SKM-1 treated with dmso at 0.1 percent for 144 hours (cell line): Measurements from ENCODE around the gene ATP13A3.

ENCODE experiments used
- DNase-seq: peaks from one replicate; lab custom pipeline; 2025; ENCODE audit not compliant: unreplicated experiment; lab: John Stamatoyannopoulos, UW

ATP13A3 gene

DNA sequence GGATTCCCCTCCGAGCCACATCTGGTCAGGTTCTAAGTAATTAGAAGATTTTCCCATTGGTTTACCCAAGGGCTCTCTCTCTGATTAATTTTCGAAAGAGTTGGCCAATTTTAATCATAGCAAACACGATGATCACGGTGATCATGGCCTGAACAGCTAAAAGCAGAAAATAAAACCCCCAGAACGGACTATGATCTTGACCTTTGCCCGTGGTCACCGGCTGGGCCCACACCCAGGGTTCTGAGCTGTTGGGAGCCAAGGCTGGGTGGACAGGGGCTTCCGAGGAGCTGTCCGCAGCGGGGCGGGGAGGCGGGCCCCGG lies 90.3 kb downstream of the ATP13A3 start:
- no peak for DNase-seq

DNA sequence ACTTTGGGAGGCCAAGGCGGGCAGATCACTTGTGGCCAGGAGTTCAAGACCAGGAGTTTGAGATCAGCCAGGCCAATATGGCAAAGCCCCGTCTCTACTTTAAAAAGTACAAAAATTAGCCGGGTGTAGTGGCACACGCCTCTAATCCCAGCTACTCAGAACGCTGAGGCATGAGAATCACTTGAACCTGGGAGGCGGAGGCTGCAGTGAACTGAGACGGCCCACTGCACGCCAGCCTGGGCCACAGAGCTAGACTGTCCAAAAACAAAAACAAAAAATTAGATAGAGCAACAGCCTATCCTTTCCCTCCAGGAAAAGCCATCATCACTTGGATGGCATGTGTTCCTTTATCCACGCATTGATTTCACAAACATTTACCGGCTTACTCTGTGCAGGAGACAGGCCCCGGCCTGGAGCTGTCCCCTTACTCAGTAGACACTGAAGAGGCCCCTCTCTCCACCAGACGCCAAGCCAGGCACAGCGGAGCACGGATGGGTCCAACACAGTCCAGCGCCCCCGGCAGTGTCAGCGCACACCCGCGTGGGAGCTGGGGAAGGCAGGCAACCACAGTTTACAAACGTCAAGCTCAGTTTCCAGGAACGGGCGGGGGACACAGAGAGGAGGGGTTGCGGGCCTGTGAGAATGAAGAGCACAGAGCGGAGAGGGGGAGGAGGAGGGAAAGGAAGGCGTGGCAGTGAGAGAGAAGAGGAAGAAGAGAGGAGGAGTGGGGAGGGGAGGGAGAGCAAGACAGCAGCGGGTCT lies 90.8 kb downstream of the ATP13A3 start:
- peak; percentile 26 for DNase-seq

DNA sequence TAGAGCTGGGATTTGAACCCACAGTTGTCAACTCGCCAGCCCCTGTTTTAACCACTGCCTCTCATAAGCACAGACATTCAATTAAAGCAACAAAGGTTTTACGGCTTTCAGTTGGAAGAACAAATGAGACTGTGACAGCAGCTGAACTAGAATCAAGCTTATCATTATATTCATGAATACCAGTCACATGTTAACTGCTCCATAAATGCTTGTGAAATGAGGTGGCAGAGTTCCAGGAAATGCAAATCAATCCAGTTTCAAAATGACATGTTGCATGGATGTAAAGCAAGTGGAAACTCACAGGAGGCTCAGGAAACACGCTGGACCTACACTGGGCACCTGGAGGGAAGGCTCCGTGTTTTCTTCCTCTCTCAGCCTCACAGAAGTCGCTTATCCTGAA lies 91.6 kb downstream of the ATP13A3 start:
- no peak for DNase-seq

DNA sequence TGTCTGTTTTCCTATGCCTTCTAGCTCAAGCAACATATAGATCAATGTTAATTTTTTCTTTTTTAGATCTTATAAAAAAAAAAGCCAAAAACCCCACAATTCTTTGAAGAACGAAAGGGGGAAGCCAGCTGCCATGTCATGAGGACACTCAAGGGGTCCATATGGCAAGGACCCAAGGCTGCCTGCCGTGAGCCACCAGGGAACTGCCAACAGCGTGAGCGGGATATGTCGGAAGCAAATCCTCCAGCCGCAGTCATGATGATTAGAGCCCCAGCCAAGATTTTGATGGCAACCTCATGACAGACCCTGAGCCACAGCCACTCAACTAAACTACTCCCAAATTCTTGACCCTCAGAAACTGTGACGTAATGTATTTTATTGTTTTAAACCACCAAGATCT lies 94.2 kb downstream of the ATP13A3 start:
- no peak for DNase-seq

DNA sequence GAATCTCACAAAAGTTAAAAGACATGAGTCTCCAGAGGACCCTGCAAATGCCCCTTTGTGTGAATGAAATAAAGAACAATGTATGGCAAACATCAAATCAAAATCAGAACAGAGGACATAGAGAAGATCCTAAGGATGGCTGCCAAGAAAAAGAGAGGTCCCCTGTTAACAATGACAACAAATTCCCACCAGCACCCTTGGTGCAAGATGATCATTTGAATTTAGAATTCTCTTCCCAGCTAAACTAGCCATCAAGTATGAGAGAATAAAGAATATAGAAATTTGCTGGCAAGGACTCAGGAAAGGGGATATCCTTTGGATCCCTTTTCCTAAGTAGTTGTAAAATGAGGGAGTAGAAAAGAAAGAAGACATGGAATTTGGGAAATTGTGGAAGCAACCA lies 96.0 kb downstream of the ATP13A3 start:
- DNase-seq = no peak

DNA sequence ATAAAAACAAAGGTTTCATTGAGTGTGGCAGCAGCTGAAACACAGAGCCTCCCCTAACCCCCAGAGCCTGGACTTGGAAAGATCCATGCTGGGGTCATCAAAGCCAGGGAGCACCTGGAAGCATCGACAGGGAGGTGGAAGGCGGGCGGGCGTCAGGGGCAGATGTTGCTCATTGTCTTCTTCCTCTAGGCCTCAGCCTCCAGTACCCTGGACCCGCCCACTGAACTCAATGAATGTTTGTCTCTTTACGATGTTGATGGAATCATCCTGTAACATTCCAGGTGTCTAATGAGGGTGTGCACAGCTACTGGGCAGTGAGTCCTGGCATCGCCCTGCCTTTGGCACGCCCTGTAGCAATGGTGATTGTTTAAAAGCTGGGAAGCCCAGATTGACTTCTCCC lies 97.5 kb downstream of the ATP13A3 start:
- no peak for DNase-seq

DNA sequence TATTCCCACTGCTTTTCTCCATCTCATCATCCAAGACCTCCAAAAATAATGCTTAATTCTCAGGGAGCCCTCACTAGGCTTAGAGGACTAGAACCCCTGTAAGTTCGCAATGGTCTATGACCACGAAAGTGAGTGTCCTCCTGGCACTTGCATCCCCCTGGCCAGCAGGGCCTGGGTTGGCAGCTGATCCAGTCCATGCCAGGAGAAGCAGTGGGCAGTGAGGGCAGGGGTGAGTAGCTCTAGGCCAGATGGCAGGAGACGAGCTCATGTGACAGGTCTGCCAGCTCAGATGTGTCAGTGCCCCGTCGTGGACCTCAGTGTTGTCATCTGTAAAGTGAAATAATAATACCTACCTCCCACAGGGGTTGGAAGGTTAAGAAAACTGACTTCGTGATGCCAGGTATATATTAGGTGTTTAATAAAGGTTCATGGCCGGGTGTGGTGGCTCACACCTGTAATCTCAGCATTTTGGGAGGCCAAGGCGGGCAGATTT lies 98.8 kb downstream of the ATP13A3 start:
- DNase-seq = no peak

DNA sequence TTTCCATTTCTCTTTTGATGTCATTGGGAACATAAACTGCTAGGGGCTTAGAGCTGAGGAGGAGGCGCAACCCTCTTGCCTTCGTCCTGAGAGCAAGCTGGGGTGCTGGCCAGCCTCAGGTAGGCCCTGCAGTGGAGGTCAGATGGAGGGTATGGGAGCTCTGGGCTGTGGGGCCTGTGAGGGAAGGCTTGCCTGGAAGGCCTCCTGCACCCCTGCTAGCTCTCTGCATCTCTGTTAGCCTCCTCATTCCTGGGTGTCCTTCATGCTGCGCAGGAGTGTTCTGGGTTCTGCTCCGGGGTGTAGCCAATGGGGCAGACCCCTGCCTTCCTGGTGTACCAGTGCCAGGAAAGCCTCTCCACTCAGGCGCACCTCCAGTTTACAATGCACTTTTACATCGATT lies 99.5 kb downstream of the ATP13A3 start:
- DNase-seq = no peak

DNA sequence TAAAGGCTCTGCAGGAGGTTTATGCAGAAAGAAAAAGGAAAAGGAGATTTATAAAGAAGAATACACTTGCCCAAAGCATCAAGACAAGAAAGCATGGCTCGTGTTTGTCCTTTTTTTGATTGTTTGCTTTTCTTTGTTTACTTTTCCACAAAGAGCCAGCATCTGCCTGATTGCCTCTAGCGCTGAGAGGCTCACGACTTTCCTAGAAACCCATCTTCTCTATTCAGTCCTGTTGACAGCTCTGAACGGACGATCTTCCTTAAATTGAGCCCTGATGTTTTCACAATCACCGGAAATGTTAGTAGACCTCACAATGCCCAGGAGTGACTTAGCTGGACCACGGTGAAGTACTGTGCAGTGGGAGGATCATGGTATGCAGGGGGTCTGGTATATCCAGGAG lies 100.2 kb downstream of the ATP13A3 start:
- no peak for DNase-seq

DNA sequence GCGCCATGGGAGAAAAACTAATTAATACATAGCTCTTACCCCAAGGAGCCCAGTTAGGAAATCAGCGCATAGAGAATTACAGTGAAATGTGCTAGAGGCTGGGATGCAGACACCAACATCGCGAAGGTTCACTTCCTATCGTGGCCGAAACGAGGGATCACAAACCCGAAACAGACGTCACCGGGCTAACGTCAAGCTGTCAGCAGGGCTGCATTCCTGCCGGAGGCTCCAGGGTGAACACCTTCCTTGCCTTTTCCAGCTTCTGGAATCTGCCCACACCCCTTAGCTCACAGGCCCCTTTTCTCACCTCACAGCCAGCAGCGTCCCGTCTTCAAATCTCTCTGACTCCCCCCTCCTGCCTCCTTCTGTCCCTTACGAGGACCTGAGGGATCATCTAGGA lies 100.7 kb downstream of the ATP13A3 start:
- DNase-seq = no peak

DNA sequence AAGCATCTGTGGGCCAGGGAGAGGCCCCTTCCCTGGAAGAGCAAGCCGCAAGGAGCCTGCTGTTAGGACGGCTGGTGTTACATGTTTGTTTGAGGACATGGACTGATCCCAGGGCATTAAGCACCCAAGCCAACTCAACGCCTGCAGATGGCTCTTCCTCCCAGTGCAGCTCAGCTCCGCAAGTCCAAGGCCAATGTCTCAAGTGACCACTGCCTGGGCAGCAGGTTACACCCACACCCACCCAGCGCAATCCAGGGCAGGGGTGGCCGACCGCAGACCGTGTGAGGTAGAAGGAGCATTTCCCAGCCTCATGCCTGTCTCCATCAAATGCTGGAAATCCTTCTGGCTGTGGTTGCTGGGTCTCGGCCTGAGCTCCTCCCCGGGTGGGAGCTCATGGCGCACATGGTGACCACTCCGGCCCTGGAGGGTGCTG lies 102.2 kb downstream of the ATP13A3 start:
- no peak for DNase-seq

DNA sequence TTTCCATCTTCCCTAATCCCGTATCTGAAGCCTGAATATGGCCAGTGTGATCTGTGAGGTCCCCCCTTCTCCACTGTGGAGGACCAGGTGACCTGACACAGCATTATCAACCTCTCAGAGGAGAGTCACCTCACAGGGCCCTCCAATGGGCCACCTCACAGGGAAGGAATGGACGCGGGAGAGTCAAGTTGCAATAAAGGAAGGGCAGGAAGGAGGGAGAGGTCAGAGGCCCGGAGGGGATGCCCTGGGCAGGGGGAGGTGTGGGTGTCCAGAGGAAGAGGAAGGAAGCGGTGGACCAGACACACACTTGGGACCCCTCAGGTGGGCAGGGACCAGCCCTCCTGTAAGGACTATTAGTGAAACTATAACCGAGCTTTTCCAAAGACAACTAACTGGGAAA lies 102.6 kb downstream of the ATP13A3 start:
- DNase-seq = no peak

DNA sequence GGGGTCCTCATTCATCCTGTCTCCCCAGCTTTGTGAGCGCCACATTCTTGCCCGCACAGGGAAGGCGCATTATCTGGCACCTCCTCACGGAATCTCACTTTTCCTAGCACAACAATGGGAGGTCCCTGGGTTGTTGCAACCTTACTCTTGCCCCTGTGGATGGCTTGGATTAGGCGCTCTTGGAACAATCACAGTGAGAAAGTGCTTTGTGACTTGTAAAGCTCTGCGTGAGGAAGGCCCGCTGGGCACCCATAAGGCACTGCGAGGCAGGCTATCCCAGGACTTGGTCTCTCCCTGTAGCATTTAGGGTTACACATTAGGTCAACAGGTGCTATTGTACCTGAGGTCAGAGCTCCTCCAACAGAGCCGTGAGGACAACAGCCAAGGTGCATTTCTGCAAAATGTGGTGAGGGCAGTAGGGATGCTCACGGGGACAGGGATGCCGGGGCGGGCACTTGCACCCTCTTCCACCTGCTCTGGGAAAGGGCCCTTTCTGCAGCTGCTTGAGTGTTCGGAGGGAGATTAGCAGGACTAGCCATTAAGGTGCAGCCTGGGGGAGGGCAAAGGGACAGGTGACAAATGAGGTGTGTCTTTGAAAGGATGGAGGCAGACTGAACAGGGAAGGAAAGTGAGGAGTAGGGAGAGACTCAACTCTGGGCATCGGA lies 103.4 kb downstream of the ATP13A3 start:
- no peak for DNase-seq

DNA sequence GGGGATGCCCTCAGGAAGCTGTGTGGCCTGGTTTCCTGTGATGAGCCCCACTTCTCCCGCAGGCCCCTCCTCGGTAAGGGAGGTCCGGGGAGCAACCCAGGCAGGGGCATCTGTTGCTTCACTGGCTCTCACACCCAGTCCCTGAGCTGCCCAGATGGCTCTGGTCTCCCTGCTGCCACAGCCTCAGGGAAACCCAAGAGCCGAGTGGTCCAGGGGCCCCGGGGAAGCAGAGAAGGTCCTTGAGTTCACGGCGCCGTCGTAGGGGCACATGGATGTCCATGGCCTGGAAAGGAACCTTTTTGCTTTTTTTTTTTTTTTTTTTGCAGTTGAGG lies 103.9 kb downstream of the ATP13A3 start:
- no peak for DNase-seq

DNA sequence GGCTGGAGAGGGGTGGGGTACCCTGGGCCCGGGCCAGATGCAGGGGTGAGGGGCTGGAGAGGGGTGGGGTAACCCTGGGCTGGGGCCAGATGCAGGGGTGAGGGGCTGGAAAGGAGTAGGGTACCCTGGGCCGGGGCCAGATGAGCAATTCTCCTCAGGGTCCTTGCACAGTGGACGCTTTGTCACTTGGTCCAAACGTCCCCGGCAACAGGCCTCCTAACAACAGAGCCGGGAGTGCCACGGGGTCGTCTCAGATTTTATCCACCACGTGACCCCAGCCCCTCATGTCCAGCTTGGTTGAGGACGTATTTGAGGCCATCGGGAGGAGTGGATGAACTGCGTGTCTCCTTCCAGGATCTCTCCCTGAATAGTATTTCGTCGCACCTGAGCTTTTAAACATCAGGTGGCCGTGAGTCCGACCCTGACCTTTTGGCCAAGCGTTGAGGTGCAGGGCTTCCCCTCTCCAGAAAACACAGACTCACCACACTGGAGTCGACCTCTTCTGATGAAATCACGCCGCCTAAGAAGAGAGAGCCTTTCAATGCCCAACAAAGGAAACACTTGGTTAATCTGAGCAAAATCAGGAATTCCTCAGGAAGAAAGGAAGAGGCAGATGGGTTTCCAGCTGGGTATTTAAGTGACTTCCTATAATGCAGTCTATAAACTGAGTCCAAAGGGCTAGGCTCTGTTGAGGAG lies 104.5 kb downstream of the ATP13A3 start:
- DNase-seq = no peak

DNA sequence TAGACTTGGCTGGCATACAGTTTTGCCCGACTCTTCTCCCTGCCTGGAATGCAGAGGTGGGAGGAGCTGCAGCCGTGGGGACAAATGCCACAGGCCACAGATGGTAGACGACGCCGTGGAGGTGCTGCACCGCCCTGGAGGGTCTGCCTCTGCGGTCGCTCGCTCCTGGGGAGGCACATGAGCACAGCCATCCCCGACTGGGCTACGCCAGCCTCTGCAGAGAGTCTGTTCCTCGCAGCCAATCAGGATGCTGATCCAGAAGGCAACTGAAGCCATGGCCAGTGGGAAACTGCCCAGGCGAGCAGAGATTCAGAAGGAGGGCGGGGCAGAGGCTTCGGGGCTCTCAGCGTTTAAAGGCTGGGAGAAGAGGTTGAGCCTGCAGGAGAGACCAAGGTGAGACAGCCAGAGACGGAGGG lies 105.3 kb downstream of the ATP13A3 start:
- no peak for DNase-seq

DNA sequence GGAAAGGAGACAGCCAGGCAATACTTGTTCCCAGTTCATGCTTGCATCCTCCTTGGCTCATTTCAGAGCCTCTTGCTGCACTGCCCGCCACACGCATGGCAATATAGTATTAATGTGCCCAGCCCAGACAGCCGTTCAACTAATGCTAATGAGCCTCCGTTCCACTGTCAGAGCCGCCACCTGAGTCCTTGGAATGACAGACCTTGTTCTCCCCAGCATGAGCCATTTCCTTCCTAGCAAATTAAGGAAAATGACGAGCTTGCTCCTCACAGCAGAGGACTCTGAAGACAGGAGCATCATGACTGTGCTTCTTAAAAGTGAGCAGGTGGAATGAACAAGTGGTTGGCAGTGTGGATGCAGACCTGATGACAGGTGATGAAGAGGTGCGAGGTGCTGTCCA lies 106.5 kb downstream of the ATP13A3 start:
- no peak for DNase-seq

DNA sequence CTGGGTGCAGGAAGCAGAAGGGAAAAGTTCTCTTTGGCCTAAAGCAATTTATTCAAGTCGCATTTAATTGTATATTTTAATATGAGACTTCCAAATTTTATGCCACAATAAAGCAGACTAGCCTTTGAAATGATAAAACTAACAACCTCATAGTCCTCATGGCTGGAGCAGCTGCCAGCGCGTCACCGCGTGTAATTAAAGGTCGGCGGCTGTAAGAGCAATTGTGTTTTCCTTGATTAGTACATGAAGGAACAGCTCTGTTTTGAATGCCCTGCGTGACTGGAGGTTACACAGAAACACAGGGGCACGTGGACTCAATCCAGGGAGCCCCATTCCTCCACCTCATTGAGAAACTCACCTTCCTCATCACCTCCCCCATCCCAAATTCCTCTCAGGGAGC lies 107.2 kb downstream of the ATP13A3 start:
- no peak for DNase-seq

DNA sequence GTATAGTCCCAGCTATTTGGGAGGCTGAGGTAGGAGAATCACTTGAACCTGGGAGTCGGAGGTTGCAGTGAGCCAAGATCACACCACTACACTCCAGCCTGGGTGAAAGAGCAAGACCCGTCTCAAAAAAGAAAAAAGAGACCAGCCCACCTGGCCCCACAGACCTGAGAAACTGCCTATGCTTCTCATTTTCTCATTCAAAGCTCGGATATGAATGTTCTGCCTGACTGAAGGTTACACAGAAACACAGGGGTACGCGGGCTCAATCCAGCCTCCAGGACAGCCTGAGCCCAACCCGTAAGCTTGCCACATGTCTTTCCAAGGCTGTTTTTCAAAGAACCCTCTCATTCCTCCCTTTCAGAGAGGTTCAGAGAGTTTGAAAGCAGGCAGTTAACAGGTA lies 107.6 kb downstream of the ATP13A3 start:
- no peak for DNase-seq

DNA sequence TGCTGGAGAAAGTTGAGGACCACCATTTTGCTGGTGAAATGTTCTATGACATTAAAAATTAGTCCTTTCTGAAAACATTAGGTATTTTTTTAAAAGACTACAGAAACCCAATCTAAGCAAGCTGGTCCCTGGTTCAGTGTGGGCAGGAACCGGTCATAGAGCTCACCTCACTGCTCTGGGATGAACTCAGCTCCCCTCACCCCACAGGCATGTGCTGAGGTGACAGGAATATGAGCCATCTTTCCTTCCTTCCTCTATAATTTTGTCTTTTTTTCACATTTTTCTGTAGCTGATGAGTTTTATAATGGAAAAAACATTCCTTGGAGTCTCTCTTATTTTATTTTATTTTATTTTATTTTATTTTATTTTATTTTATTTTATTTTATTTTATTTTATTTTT lies 109.1 kb downstream of the ATP13A3 start:
- DNase-seq = no peak

DNA sequence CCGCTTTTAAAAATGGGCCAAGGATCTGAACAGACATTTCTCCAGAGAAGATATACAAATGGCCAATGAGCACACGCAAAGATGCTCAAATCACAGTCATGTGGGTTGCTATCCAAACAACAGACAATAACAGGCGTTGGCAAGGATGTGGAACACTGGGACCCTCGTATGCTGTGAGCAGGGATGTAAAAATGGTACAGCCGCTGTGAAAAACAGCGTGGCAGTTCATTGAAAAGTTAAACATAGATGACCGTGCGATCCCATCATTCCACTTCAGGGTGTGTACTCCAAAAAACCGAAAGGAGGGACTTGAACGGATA lies 110.6 kb downstream of the ATP13A3 start:
- DNase-seq = no peak

DNA sequence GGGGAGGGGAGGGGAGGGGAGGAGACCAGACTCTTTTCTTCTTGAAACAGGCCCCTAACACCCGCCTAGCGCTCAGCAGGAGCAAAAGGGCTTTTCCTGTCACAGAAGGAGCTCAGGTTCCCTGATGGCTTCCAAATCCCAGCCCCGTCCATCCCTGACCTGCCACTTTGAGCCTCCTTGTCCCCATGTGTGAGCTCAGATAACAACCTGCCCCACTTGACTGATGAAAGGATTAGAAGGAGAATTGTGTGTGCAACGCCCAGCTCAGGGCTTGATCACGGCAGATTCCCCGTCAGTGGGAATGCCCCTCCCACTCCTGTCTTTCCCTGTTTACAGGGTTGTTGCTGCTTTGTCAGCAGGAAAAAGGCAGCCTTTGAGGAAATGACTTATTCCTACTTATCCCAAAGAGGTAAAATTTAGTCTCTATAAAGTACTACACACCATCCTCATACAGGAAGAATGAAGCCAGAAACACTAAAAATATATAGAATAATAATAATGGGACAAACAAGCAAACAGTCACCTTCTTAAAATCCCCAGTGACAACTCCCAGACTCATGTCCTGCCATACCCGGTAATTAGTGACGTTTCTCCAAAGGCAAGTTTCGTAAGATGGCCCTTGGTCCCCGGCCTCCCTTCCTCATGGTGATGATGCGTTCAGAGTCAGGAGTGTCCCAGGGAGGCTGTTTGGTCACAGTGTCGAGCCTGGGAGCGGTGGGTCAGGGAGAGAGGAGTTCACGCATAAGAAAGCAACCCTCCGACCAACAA lies 111.1 kb downstream of the ATP13A3 start:
- no peak for DNase-seq
